GM23248 (cell line): ENCODE measurements around the gene AGR2. TPM values are rescaled to one million over a fixed set of nuclear protein-coding genes. Genes with fewer than 3 reads are reported as not detected.

ENCODE experiments used
- DNase-seq: peaks from one replicate; pipeline ENCODE4 v3.0.0-alpha.2; 2015
- H2AFZ ChIP-seq: fragments of 200-600 bp; sonication (generic); 2 replicates; pipeline ENCODE4 v1.6.1; 2016; ENCODE audit warnings: antibody characterized with exemption
- H3F3A ChIP-seq: fragments of 200-600 bp; sonication (generic); 2 replicates; pipeline ENCODE4 v1.6.1; 2016; ENCODE audit warnings: mild to moderate bottlenecking, antibody characterized with exemption, mixed run types; ENCODE audit not compliant: insufficient read depth
- H3K27ac ChIP-seq: fragments of 200-600 bp; sonication (generic); 2 replicates; pipeline ENCODE4 v1.5.1; 2016; ENCODE audit warnings: mild to moderate bottlenecking
- H3K27me3 ChIP-seq: fragments of 200-600 bp; sonication (generic); replicated peaks from 2 replicates; pipeline ENCODE4 v1.6.1; 2016; ENCODE audit warnings: mild to moderate bottlenecking; ENCODE audit not compliant: insufficient read depth
- H3K36me3 ChIP-seq: fragments of 200-600 bp; sonication (generic); 2 replicates; pipeline ENCODE4 v1.6.1; 2016; ENCODE audit warnings: low read depth, mild to moderate bottlenecking
- H3K4me1 ChIP-seq: fragments of 200-600 bp; sonication (generic); 2 replicates; pipeline ENCODE4 v1.6.1; 2016; ENCODE audit warnings: mild to moderate bottlenecking; ENCODE audit not compliant: insufficient read depth
- H3K4me2 ChIP-seq: fragments of 200-600 bp; sonication (generic); one replicate; pipeline ENCODE4 v1.6.1; 2016; ENCODE audit warnings: mild to moderate bottlenecking; ENCODE audit not compliant: unreplicated experiment
- H3K4me3 ChIP-seq: fragments of 200-600 bp; sonication (generic); 2 replicates; pipeline ENCODE4 v1.5.1; 2016; ENCODE audit warnings: mild to moderate bottlenecking
- H3K79me2 ChIP-seq: fragments of 200-600 bp; sonication (generic); 2 replicates; pipeline ENCODE4 v1.6.1; 2016; ENCODE audit warnings: mild to moderate bottlenecking; ENCODE audit not compliant: insufficient read depth
- H3K9ac ChIP-seq: fragments of 200-600 bp; sonication (generic); 2 replicates; pipeline ENCODE4 v1.6.1; 2016; ENCODE audit warnings: mild to moderate bottlenecking
- H3K9me2 ChIP-seq: fragments of 200-600 bp; sonication (generic); 2 replicates; pipeline ENCODE4 v1.6.1; 2016; ENCODE audit warnings: mixed run types, mild to moderate bottlenecking, moderate library complexity; ENCODE audit not compliant: insufficient read depth
- H3K9me3 ChIP-seq: fragments of 200-600 bp; sonication (generic); one replicate; pipeline ENCODE4 v1.6.1; 2017; ENCODE audit warnings: low read depth
- H4K20me1 ChIP-seq: fragments of 200-600 bp; sonication (generic); 2 replicates; pipeline ENCODE4 v1.6.0; 2016; ENCODE audit not compliant: insufficient read depth
- EZH2 ChIP-seq: fragments of 200-600 bp; sonication (generic); IDR thresholded peaks from 2 replicates; pipeline ENCODE4 v1.6.1; 2018; ENCODE audit warnings: antibody characterized with exemption, mild to moderate bottlenecking; ENCODE audit not compliant: insufficient read depth, poor library complexity, severe bottlenecking
- EZH2phosphoT487 ChIP-seq: fragments of 200-600 bp; sonication (generic); IDR thresholded peaks from 2 replicates; pipeline ENCODE4 v1.6.1; 2018; ENCODE audit warnings: antibody characterized with exemption, moderate library complexity, mild to moderate bottlenecking, low read depth; ENCODE audit not compliant: insufficient read depth
- WGBS, 2 experiments: methylation state at CpG; one replicate each; pipeline ENCODE4 v1.1.6; 2015 to 2017; ENCODE audit warnings: low lambda C conversion rate in 2 of 2, low coverage in 1 of 2; ENCODE audit errors: missing lambda C conversion rate in 2 of 2; 5-methylcytosine and 5-hydroxymethylcytosine counted together
- in situ Hi-C: fragments of 300-500 bp; cut with MboI; formaldehyde crosslinking; loops from 2 replicates; pipeline ENCODE4 v1.15.0; 2020
- polyA plus RNA-seq: library from polyadenylated mRNA; unstranded; fragments of >200 nt; fragmentation: Nextera tagmentation; extraction: Ambion mirVana; gene quantifications from 2 replicates; pipeline ENCODE4 v1.2.1, GENCODE V29; 2016
- total RNA-seq: library from RNA; depleted of rRNA; stranded (reverse); fragments of >200 nt; shearing (Covaris generic); gene quantifications from 2 replicates; pipeline ENCODE4 v1.2.3, GENCODE V29; 2014

Gene AGR2
- total and polyA plus RNA-seq, 2 experiments from 2014 or later = not detected

GRCh38 chr7:16803881-16804673 lies 722 bp downstream of the AGR2 start:
- in situ Hi-C loops = no loop called here
- H3K9ac ChIP-seq = no peak overlapping the region
- no peak for DNase-seq

GRCh38 chr7:16803125-16803524 lies 1.7 kb downstream of the AGR2 start:
- H3K4me2 ChIP-seq = no peak overlapping the region
- H2AFZ ChIP-seq = no peak overlapping the region
- H3K4me3 ChIP-seq = no peak overlapping the region
- no peaks in the 10 kb centered on the region for H3K79me2 ChIP-seq
- no peaks in the 10 kb centered on the region for H3K9me3 ChIP-seq
- TF ChIP-seq EZH2phosphoT487 (no peak), EZH2 (no peak)
- no peak overlapping the region for H3K27ac ChIP-seq
- no peaks in the 10 kb centered on the region for H3K36me3 ChIP-seq
- no peaks in the 10 kb centered on the region for H3F3A ChIP-seq
- WGBS, 2 experiments = 84 to 91% methylated on average over 4 of the region's 4 CpGs
- H3K4me1 ChIP-seq = no peaks in the 10 kb centered on the region
- in situ Hi-C loops = no loop called here
- no peaks in the 10 kb centered on the region for H4K20me1 ChIP-seq
- H3K9ac ChIP-seq = no peak overlapping the region
- no peaks in the 10 kb centered on the region for H3K9me2 ChIP-seq
- no peak for DNase-seq
- no peaks in the 10 kb centered on the region for H3K27me3 ChIP-seq

More at GRCh38 chr7:16803881-16804673, 722 bp downstream of the AGR2 start:
- H3K79me2 ChIP-seq = no peaks in the 10 kb centered on the region
- H3F3A ChIP-seq = no peaks in the 10 kb centered on the region
- no peak overlapping the region for H3K4me2 ChIP-seq
- 93 to 96% methylated on average over 7 of the region's 7 CpGs for WGBS, 2 experiments
- no peaks in the 10 kb centered on the region for H3K9me3 ChIP-seq
- H3K4me1 ChIP-seq = no peaks in the 10 kb centered on the region
- no peak for TF ChIP-seq EZH2
- no peak for TF ChIP-seq EZH2phosphoT487
- no peaks in the 10 kb centered on the region for H3K27me3 ChIP-seq
- no peaks in the 10 kb centered on the region for H3K36me3 ChIP-seq
- H3K4me3 ChIP-seq = no peak overlapping the region
- H3K9me2 ChIP-seq = no peaks in the 10 kb centered on the region
- no peaks in the 10 kb centered on the region for H4K20me1 ChIP-seq
- H2AFZ ChIP-seq = no peak overlapping the region
- no peak overlapping the region for H3K27ac ChIP-seq

- no peak for TF ChIP-seq EZH2
- no peak for TF ChIP-seq EZH2phosphoT487
- Histone ChIP-seq H3K9ac (no peak overlapping the region), H3K9me2 (no peaks in the 10 kb centered on the region), H3K27ac (no peak overlapping the region), H3K4me2 (no peak overlapping the region), H3K4me3 (no peak overlapping the region), H3K9me3 (no peaks in the 10 kb centered on the region), H3K4me1 (no peaks in the 10 kb centered on the region), H4K20me1 (no peaks in the 10 kb centered on the region), H2AFZ (no peak overlapping the region), H3F3A (no peaks in the 10 kb centered on the region), H3K36me3 (no peaks in the 10 kb centered on the region), H3K79me2 (no peaks in the 10 kb centered on the region), H3K27me3 (no peaks in the 10 kb centered on the region)
- in situ Hi-C loops = no loop called here
- WGBS, 2 experiments = 74 to 80% methylated on average over 4 of the region's 4 CpGs
- DNase-seq = no peak
Observed at GRCh38 chr7:16801579-16801978, 3.2 kb downstream of the AGR2 start.

GRCh38 chr7:16801111-16801542 lies 3.7 kb downstream of the AGR2 start:
- in situ Hi-C loops = no loop called here
- Histone ChIP-seq H2AFZ (no peak overlapping the region), H3K27me3 (no peaks in the 10 kb centered on the region), H3K79me2 (no peaks in the 10 kb centered on the region), H3K36me3 (no peaks in the 10 kb centered on the region), H3K4me1 (no peaks in the 10 kb centered on the region), H4K20me1 (no peaks in the 10 kb centered on the region), H3K9ac (no peak overlapping the region), H3K4me3 (no peak overlapping the region), H3K4me2 (no peak overlapping the region), H3F3A (no peaks in the 10 kb centered on the region), H3K9me3 (no peaks in the 10 kb centered on the region), H3K27ac (no peak overlapping the region), H3K9me2 (no peaks in the 10 kb centered on the region)
- TF ChIP-seq EZH2 (no peak), EZH2phosphoT487 (no peak)
- DNase-seq = peak; percentile 84
